ENCODE measurements around the gene CLSTN2.

The CLSTN2 gene

DNA sequence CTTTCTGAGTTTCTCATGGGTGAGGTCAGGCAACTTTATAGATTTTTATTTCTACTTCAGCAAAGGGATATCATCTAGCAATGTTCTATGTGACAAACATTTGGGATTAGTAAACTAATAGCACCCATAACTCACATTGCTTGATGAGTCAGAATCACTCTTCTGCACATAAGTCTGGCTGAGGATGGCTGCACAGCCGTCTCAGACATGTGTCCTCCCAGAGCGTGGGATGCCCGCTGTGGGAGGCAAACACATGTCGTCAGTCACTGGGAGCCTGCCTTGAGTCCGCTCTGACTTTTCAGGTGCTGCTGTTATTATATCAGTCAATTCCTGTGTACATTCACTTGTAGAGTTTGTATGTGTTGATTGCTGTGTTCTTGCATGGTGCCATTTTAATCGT, 512.2 kb downstream of the CLSTN2 start:
- TF ChIP-seq, protein P1, sequence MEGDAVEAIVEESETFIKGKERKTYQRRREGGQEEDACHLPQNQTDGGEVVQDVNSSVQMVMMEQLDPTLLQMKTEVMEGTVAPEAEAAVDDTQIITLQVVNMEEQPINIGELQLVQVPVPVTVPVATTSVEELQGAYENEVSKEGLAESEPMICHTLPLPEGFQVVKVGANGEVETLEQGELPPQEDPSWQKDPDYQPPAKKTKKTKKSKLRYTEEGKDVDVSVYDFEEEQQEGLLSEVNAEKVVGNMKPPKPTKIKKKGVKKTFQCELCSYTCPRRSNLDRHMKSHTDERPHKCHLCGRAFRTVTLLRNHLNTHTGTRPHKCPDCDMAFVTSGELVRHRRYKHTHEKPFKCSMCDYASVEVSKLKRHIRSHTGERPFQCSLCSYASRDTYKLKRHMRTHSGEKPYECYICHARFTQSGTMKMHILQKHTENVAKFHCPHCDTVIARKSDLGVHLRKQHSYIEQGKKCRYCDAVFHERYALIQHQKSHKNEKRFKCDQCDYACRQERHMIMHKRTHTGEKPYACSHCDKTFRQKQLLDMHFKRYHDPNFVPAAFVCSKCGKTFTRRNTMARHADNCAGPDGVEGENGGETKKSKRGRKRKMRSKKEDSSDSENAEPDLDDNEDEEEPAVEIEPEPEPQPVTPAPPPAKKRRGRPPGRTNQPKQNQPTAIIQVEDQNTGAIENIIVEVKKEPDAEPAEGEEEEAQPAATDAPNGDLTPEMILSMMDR (IDR thresholded peaks at IDR 0.05; ENCODE audit: control extremely low read depth, extremely low read depth, low read depth, missing control alignments) = no peak
- ChIA-PET CTCF (no interaction called here), POLR2A (no interaction called here)
- DNase-seq (ENCODE audit: extremely low spot score) = no peak

DNA sequence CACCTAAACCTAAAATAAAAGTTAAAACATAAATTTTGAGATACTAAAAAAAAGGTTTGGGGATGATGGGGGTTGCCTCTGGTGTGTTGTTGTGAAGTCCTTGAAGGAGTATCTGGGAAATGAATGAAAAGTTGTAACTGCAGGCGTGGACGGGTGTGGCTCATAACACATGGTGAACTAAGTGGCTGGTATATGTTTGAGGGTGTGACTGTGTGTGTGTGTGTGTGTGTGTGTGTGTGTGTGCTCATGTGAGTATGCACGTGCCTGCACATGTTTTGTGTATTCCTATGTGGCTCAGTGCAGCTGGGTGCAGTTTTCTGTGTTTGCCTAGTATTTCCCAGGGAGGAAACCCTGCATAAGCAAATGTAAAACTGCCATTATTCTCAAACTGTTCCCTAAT, 513.0 kb downstream of the CLSTN2 start:
- TF ChIP-seq, protein P1 (IDR thresholded peaks at IDR 0.05; ENCODE audit: control extremely low read depth, extremely low read depth, low read depth, missing control alignments) = no peak
- ChIA-PET POLR2A (no interaction called here), CTCF (no interaction called here)
- DNase-seq (ENCODE audit: extremely low spot score) = no peak

DNA sequence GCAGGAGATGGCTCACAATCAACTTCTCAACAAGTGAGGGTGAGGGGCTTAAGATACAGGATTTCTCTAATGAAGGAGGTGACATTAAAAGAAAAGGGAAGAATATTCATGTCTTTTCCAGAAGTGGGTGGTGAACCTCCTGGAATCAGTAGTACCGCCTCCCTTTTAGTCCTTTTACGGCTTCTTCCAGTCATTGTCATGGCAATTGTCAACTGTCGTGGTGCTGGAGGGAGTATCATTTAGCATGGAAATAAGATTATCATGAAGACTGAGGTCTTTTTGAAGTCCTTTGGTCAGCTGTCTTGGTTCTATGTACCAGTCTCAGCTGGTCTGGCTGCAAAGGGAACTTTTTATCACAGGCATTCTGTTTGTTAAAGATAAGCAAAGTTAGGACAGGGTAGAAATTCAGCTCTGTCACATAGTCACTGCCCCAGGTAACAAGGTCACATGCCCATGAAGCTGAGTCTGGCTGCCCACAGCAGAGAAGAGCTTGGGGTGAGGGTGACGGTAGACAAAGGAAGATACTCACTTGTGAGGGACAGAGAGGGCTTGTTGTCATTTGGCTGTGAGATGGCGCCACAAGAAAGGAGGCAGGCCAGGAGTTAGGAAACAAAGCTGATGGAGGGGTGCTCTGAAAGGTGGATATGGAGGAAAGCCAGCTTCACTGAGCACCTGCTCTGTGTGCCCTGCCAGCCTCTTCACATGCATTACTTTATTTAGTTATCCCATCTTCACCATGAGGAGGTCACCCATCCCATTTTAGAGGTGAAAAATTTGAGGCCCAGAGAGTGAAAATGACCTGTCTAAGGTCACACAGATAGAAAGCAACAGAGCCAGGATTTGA, 514.6 kb downstream of the CLSTN2 start:
- no peak for DNase-seq (ENCODE audit: extremely low spot score)
- CTCF ChIA-PET = no interaction called here
- TF ChIP-seq, protein P1 (IDR thresholded peaks at IDR 0.05; ENCODE audit: control extremely low read depth, extremely low read depth, low read depth, missing control alignments) = no peak
- POLR2A ChIA-PET = interaction anchor here (0.6 kb wide), 1 partner anchor 992 kb away, joined by 3 read pairs; no protein-coding TSS in a partner anchor

DNA sequence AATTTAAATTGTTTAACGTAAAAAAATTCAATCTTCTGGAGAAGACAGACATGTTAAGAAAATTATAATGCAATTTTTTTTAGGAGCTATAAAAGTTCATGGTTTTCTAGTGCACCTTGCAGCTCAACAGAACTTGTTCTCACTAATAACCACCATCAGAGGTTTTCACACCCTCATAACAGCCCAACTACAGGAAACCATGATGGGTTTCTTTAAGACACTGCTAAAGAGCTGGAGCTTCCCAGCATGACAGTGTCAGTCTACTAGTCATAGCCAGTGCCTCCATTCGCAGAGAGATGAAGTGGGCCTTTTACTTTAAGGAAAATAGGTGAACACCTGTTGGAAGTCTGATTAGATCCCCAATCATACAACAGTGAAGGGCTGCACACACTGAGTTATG, 518.8 kb downstream of the CLSTN2 start:
- ChIA-PET CTCF (no interaction called here), POLR2A (no interaction called here)
- DNase-seq (ENCODE audit: extremely low spot score) = no peak
- TF ChIP-seq, protein P1 (IDR thresholded peaks at IDR 0.05; ENCODE audit: control extremely low read depth, extremely low read depth, low read depth, missing control alignments) = no peak

DNA sequence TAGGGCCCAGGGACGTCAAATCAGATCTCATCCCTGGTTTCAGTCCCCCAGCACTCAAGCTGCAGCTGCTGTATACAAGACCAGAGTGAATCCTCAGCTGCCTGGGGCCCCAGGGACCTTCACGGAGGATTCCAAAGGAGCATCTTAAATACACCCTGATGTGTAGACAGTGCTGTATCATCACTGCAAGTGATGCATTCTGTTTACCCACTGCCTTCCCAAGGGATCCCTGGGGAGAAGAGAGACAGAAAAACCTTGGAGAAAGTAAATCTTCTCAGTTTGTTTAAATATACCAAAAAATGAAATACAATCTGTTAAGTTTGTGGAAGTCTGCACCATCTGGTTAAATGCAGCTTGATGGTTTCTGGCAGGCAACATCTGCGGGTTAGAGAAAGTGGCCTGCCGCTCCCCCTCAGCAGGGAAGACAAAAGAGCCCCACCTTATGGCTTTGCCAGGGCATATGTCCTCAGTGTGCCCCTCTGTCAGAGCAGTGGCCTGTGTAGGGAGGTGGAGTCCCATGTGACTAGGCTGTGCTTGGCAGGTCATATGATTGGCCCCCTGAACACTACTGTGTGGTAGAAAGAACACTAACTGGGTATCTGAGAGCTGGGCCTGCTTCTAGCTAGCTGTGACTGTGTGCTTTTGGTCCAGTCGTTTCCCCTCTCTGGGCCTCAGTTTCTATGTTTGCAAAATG, 520.7 kb downstream of the CLSTN2 start:
- ChIA-PET POLR2A (no interaction called here), CTCF (interaction anchor here (1.3 kb wide), 1 partner anchor 19 kb away, joined by 3 read pairs; no protein-coding TSS in a partner anchor)
- no peak for DNase-seq (ENCODE audit: extremely low spot score)
- TF ChIP-seq, protein P1 (IDR thresholded peaks at IDR 0.05; ENCODE audit: control extremely low read depth, extremely low read depth, low read depth, missing control alignments) = no peak

DNA sequence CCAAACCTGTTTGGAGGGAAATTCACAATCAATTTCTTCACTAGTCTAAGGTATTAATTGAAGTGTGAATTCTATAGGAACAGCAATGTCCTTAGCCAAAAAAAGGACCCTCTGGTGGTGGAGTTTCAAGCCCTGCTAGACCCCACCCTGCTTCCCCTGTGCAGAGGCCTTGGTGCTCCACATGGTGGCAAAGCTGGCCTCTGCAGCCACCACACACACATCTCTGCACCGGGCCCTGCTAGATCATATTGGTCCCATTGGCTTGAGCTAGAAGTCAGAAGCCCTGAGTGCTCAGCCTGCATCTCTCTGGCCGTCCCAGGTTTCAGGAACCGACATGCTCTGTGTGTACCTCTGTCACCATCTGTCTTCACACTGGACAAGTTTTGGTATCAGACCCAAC, 522.0 kb downstream of the CLSTN2 start:
- TF ChIP-seq, protein P1 (IDR thresholded peaks at IDR 0.05; ENCODE audit: control extremely low read depth, extremely low read depth, low read depth, missing control alignments) = no peak
- no peak for DNase-seq (ENCODE audit: extremely low spot score)
- ChIA-PET POLR2A (no interaction called here), CTCF (no interaction called here)
